CD4-positive, alpha-beta T cell (primary cell): ENCODE measurements around the gene CLSTN2. TPM values are rescaled to one million over a fixed set of nuclear protein-coding genes. Genes with fewer than 3 reads are reported as not detected.

Experiments
- ATAC-seq: fragments of 200-7000 bp; cut with Tn5 transposase; one replicate; pipeline ENCODE4 v1.10.0; 2022; ENCODE audit warnings: mild to moderate bottlenecking; ENCODE audit not compliant: poor library complexity
- CTCF ChIA-PET: fragments of 350-600 bp; sonication (Branson Sonifier 250); formaldehyde crosslinking; loops from one replicate; lab custom pipeline; 2021; ENCODE audit warnings: antibody characterized with exemption, inconsistent platforms; lab: Charles Lee
- POLR2A ChIA-PET: fragments of 350-600 bp; sonication (Branson Sonifier 250); formaldehyde crosslinking; loops from one replicate; lab custom pipeline; 2021; ENCODE audit warnings: antibody characterized with exemption, inconsistent platforms; lab: Charles Lee
- DNase-seq, 14 experiments: peaks; one replicate each; pipeline ENCODE4 v3.0.0-alpha.2; 2013 to 2020; ENCODE audit warnings: mixed read lengths in 2 of 14
- H3K27ac ChIP-seq, 2 donors: one replicate each; pipeline versions ENCODE4 v1.5.1 to v1.7.0; 2013; ENCODE audit warnings: low read length in 2 of 2, low read depth in 1 of 2, mild to moderate bottlenecking in 1 of 2
- H3K27me3 ChIP-seq, 2 experiments: 1 replicate in 1 of 2; 2 replicates in 1 of 2; pipeline versions ENCODE4 v1.6.1 to v1.7.0; 2013; ENCODE audit warnings: low read length in 2 of 2, control low read depth in 1 of 2, mild to moderate bottlenecking in 1 of 2, moderate library complexity in 1 of 2; ENCODE audit not compliant: insufficient read depth in 2 of 2, control insufficient read depth in 1 of 2
- H3K36me3 ChIP-seq: one replicate; pipeline ENCODE4 v1.6.1; 2013; ENCODE audit warnings: low read length, control low read depth; ENCODE audit not compliant: insufficient read depth
- H3K4me1 ChIP-seq: one replicate; pipeline ENCODE4 v1.6.1; 2013; ENCODE audit warnings: low read length, control low read depth; ENCODE audit not compliant: insufficient read depth
- H3K4me3 ChIP-seq: one replicate; pipeline ENCODE4 v1.5.1; 2013; ENCODE audit warnings: mild to moderate bottlenecking, low read length, moderate library complexity
- H3K9me3 ChIP-seq, 2 experiments: 1 replicate in 1 of 2; 2 replicates in 1 of 2; pipeline versions ENCODE4 v1.6.1 to v1.7.0; 2013; ENCODE audit warnings: low read length in 2 of 2, mild to moderate bottlenecking in 2 of 2, control low read depth in 1 of 2, moderate library complexity in 1 of 2; ENCODE audit not compliant: control insufficient read depth in 1 of 2, insufficient read depth in 1 of 2
- H3K27ac Mint-ChIP-seq: one replicate; pipeline ENCODE4 v1.8.0; 2020; ENCODE audit warnings: mixed read lengths
- H3K27me3 Mint-ChIP-seq: one replicate; pipeline ENCODE4 v1.8.0; 2021; ENCODE audit warnings: mixed read lengths
- H3K36me3 Mint-ChIP-seq: one replicate; pipeline ENCODE4 v1.8.0; 2021; ENCODE audit warnings: low read depth, mixed read lengths
- H3K4me1 Mint-ChIP-seq: one replicate; pipeline ENCODE4 v1.8.0; 2021; ENCODE audit warnings: low read depth, mixed read lengths
- H3K4me3 Mint-ChIP-seq: one replicate; pipeline ENCODE4 v1.8.0; 2020; ENCODE audit warnings: mild to moderate bottlenecking, mixed read lengths
- H3K9me3 Mint-ChIP-seq: one replicate; pipeline ENCODE4 v1.8.0; 2020; ENCODE audit warnings: mixed read lengths
- CTCF ChIP-seq: fragments of 200-600 bp; IDR thresholded peaks from one replicate; pipeline ENCODE4 v1.8.0; 2022; ENCODE audit warnings: antibody characterized with exemption, mild to moderate bottlenecking
- intact Hi-C, 2 experiments: fragments of 100-400 bp; cut with DNase I in 1 of 2; cut with micrococcal nuclease in 1 of 2; formaldehyde crosslinking; loops; one replicate each; pipeline versions ENCODE4 v1.15.1 to v1.9.0; 2023 to 2025; cut with DNase I, micrococcal nuclease
- total RNA-seq, 174 experiments: library from RNA in 2 of 174; stranded (reverse) in 2 of 174; gene quantifications; one replicate each; pipeline ENCODE4 v1.2.3 and lab custom pipeline; 2021 to 2026

CLSTN2 gene
- total RNA-seq, 2 experiments from 2014 or later, result not detected

- POLR2A ChIA-PET, result no interaction called here
- TF ChIP-seq CTCF, result no peak
- ATAC-seq (no peak), DNase-seq (no peak)
- Histone ChIP-seq H3K27me3 (peaks cover 0 to 2% of the 10 kb centered on the region in 2 experiments), H3K36me3 (no peaks in the 10 kb centered on the region), H3K4me1 (no peaks in the 10 kb centered on the region), H3K27ac (no peak overlapping the region), H3K9me3 (peaks cover 0 to 10% of the 10 kb centered on the region in 2 experiments), H3K4me3 (no peak overlapping the region)
- Mint-ChIP-seq H3K27ac (no peak overlapping the region), H3K9me3 (no peaks in the 10 kb centered on the region), H3K4me1 (no peaks in the 10 kb centered on the region), H3K27me3 (peaks cover 10% of the 10 kb centered on the region), H3K4me3 (no peak overlapping the region), H3K36me3 (no peaks in the 10 kb centered on the region)
- intact Hi-C loops, result no loop called here
- CTCF ChIA-PET, result no interaction called here
These were observed 464.9 kb downstream of the CLSTN2 start for GRCh38 chr3:140399871-140400270.

- ChIA-PET POLR2A (no interaction called here), CTCF (no interaction called here)
- Histone ChIP-seq H3K4me3 (no peak overlapping the region), H3K36me3 (no peaks in the 10 kb centered on the region), H3K27me3 (peaks cover 0 to 2% of the 10 kb centered on the region in 2 experiments), H3K9me3 (peaks cover 0 to 10% of the 10 kb centered on the region in 2 experiments), H3K4me1 (no peaks in the 10 kb centered on the region), H3K27ac (no peak overlapping the region)
- ATAC-seq (no peak), DNase-seq (no peak)
- peaks cover 16% of the 10 kb centered on the region for H3K27me3 Mint-ChIP-seq
- no peaks in the 10 kb centered on the region for H3K9me3 Mint-ChIP-seq
- no peak for TF ChIP-seq CTCF
- intact Hi-C loops, result no loop called here
- no peaks in the 10 kb centered on the region for H3K36me3 Mint-ChIP-seq
- no peaks in the 10 kb centered on the region for H3K4me1 Mint-ChIP-seq
- H3K27ac Mint-ChIP-seq, result no peak overlapping the region
- H3K4me3 Mint-ChIP-seq, result no peak overlapping the region
These were observed 468.1 kb downstream of the CLSTN2 start for GRCh38 chr3:140403079-140403478.

- Mint-ChIP-seq H3K27me3 (peaks cover 16% of the 10 kb centered on the region), H3K9me3 (no peaks in the 10 kb centered on the region), H3K4me3 (no peak overlapping the region), H3K4me1 (no peaks in the 10 kb centered on the region), H3K36me3 (no peaks in the 10 kb centered on the region), H3K27ac (no peak overlapping the region)
- DNase-seq, result no peak
- no peak for ATAC-seq
- Histone ChIP-seq H3K36me3 (no peaks in the 10 kb centered on the region), H3K4me3 (no peak overlapping the region), H3K4me1 (no peaks in the 10 kb centered on the region), H3K27ac (no peak overlapping the region), H3K27me3 (peaks cover 0 to 2% of the 10 kb centered on the region in 2 experiments), H3K9me3 (peaks cover 0 to 15% of the 10 kb centered on the region in 2 experiments)
- POLR2A ChIA-PET, result no interaction called here
- no peak for TF ChIP-seq CTCF
- CTCF ChIA-PET, result no interaction called here
- intact Hi-C loops, result no loop called here
These were observed 468.6 kb downstream of the CLSTN2 start for GRCh38 chr3:140403608-140404007.
